SU-DHL-6 (cell line): Measurements from ENCODE around the gene RABGAP1.

ENCODE experiments used
- EZH2phosphoT487 ChIP-seq: fragments of 200-600 bp; sonication (generic), shearing (Covaris generic); conservative IDR thresholded peaks from 2 replicates; pipeline ENCODE4 v1.6.1; 2018; ENCODE audit warnings: mild to moderate bottlenecking, antibody characterized with exemption, low read length, moderate library complexity, mixed read lengths
- TF ChIP-seq, protein P1 (sequence below): fragments of 200-600 bp; sonication (generic); IDR thresholded peaks from one replicate; pipeline ENCODE4 v1.5.1; 2017; ENCODE audit warnings: antibody characterized with exemption, mild to moderate bottlenecking, low read length, moderate library complexity; ENCODE audit not compliant: insufficient read depth, poor library complexity, severe bottlenecking

DNA sequence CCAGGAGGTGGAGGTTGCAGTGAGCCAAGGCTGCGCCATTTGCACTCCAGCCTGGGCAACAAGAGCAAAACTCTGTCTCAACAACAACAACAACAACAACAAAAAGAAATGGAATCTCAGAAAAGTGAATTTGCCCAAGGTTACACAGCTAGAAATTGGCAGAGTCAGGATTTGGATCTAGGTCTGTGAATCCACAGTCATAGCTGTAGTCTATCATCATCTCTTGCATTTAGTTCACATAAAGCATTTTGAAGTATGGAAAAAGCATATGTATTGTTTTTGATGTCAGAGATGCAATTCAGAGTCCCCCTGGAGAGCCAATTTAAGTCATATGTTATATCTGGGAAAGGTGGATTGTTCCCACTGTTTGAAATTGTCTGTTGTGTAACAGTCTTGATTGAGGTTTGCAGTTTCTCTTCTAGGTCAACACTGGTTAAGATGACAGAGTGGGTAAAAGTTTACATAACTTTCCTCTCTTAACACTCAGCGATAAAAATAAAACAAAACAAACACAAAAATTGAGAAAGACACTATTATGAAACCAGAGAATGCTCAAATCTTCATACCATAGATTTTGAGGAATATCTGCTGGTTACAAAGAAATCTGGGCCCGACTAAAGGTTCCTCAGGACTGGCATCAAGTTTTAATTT lies 71.2 kb downstream of the RABGAP1 start:
- TF ChIP-seq, protein P1, sequence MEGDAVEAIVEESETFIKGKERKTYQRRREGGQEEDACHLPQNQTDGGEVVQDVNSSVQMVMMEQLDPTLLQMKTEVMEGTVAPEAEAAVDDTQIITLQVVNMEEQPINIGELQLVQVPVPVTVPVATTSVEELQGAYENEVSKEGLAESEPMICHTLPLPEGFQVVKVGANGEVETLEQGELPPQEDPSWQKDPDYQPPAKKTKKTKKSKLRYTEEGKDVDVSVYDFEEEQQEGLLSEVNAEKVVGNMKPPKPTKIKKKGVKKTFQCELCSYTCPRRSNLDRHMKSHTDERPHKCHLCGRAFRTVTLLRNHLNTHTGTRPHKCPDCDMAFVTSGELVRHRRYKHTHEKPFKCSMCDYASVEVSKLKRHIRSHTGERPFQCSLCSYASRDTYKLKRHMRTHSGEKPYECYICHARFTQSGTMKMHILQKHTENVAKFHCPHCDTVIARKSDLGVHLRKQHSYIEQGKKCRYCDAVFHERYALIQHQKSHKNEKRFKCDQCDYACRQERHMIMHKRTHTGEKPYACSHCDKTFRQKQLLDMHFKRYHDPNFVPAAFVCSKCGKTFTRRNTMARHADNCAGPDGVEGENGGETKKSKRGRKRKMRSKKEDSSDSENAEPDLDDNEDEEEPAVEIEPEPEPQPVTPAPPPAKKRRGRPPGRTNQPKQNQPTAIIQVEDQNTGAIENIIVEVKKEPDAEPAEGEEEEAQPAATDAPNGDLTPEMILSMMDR, result no peak
- TF ChIP-seq EZH2phosphoT487, result no peak
